ENCODE results near the gene NCKAP5.

Gene NCKAP5

DNA sequence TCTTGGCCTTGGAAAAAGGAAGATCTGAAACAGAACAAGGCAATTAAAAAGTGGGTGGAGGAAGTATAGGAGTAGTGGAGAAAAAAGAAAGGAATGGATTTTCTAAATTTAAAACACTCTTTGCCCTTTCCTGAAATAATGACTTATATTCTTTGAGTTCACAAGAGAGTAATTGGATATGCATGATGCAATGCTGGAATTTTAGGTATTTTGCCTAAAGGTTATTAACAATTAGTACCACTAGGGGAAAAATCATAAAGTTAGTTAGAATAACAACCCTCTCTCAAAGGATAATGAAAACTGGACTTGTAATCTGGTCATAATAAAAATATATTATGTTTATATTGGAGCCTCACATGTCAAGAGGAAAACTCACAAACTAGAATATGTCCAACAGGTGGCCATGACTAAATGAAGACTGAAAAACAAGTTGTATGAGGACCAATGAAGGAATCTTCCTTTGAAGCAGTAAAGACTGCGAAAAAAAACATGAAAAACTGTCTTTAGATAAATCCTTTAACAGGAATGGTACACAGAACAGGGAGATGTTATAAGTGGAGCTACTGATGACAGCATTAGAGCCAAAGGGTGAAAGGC is 281.8 kb downstream of the NCKAP5 start:
- H3K4me1 Mint-ChIP-seq, result no peaks in the 10 kb centered on the region
- H3K9me3 Mint-ChIP-seq, result peaks cover 6% of the 10 kb centered on the region in 2 donors
- H3K27me3 Mint-ChIP-seq, result no peaks in the 10 kb centered on the region
- H3K4me3 Mint-ChIP-seq, result no peak overlapping the region
- no peak for DNase-seq
- H3K27ac Mint-ChIP-seq, result no peak overlapping the region
- ATAC-seq, result no peak

- no peaks in the 10 kb centered on the region for H3K4me1 Mint-ChIP-seq
- no peaks in the 10 kb centered on the region for H3K27me3 Mint-ChIP-seq
- H3K4me3 Mint-ChIP-seq, result no peak overlapping the region
- ATAC-seq, result no peak
- peaks cover 0 to 5% of the 10 kb centered on the region in 2 donors for H3K9me3 Mint-ChIP-seq
- no peak overlapping the region for H3K27ac Mint-ChIP-seq
- DNase-seq, result no peak
Observed at GRCh38 chr2:133273031-133273430, 295.2 kb downstream of the NCKAP5 start.

GRCh38 chr2:133271105-133271504 is 297.2 kb downstream of the NCKAP5 start:
- DNase-seq, result no peak

GRCh38 chr2:133270550-133270949 is 297.7 kb downstream of the NCKAP5 start:
- H3K4me1 Mint-ChIP-seq, result no peaks in the 10 kb centered on the region
- peaks cover 0 to 5% of the 10 kb centered on the region in 2 donors for H3K9me3 Mint-ChIP-seq
- H3K27me3 Mint-ChIP-seq, result peaks cover 15% of the 10 kb centered on the region
- no peak overlapping the region for H3K27ac Mint-ChIP-seq
- no peak overlapping the region for H3K4me3 Mint-ChIP-seq
- DNase-seq (no peak), ATAC-seq (no peak)

More at GRCh38 chr2:133271105-133271504, 297.2 kb downstream of the NCKAP5 start:
- Mint-ChIP-seq H3K4me3 (no peak overlapping the region), H3K27me3 (peaks cover 9% of the 10 kb centered on the region), H3K4me1 (no peaks in the 10 kb centered on the region), H3K9me3 (peaks cover 0 to 5% of the 10 kb centered on the region in 2 donors), H3K27ac (no peak overlapping the region)
- ATAC-seq, result no peak

DNA sequence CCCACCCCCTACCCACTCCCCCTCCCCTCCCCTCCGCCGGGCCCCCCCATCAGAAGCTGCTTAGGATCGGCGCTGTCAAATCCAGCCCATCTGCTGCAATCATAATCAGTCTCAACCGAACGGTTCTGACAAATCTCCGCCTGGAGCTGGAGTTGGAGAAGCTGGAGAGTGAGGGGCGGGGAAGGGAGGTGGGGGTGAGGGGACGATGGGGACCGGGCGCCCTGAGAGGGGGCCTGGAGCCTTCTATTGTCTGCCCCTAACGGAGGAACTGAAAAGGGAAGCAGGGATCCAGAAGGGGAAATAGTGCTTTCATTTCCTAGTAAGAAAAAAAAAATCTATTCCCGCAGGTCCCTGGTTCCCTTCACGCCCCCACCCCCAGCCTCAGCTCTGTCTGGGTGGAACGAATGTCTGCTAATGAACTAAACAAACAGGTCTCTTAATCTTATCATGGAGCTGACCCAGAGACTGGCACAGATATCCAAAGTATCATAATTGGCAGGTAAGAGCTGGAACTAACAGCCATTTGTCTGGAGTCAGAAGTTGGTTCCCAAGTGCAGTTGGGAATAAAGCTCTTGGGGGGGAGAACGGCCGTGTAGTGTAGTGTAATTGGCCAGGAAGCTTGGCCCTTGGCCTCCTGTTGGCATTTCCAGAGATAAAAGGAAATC is 301.2 kb downstream of the NCKAP5 start:
- Mint-ChIP-seq H3K27me3 (peaks cover 29% of the 10 kb centered on the region), H3K4me1 (no peaks in the 10 kb centered on the region), H3K27ac (no peak overlapping the region), H3K4me3 (no peak overlapping the region), H3K9me3 (peaks cover 0 to 5% of the 10 kb centered on the region in 2 donors)
- no peak for DNase-seq
- ATAC-seq, result no peak

- Mint-ChIP-seq H3K4me3 (no peak overlapping the region), H3K27ac (no peak overlapping the region)
Observed at GRCh38 chr2:133266041-133266925, 302.0 kb downstream of the NCKAP5 start.

DNA sequence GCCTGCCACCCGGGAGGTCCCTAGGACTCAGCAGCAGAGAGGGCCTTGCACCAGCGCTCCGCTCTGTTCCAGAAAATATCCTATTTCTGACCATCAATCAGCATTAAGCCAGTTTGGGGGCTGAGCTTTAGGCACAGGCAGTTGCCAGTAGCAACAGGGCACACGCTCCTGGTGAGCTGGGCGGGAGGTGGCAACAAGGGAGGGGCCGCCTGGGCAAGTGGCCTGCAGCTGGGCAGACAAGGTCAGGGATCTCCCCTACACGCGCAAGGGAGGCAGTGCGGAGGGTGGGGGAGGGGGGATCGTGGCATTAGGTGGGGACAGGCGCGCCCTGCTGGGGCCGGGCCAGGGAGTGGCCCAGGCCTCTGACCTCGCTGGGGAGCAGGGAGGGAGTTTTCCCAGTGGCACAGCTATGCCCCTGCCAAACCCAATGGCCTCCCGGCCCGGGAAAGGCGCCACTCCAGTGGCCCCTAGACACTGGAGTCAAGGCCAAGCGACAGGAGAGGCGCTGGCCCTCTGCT is 302.8 kb downstream of the NCKAP5 start:
- peaks cover 29% of the 10 kb centered on the region for H3K27me3 Mint-ChIP-seq
- H3K9me3 Mint-ChIP-seq, result peaks cover 0 to 5% of the 10 kb centered on the region in 2 donors
- no peak for ATAC-seq
- no peaks in the 10 kb centered on the region for H3K4me1 Mint-ChIP-seq
- no peak overlapping the region for H3K27ac Mint-ChIP-seq
- no peak overlapping the region for H3K4me3 Mint-ChIP-seq
- DNase-seq, result no peak

More at GRCh38 chr2:133266041-133266925, 302.0 kb downstream of the NCKAP5 start:
- Mint-ChIP-seq H3K9me3 (peaks cover 0 to 5% of the 10 kb centered on the region in 2 donors), H3K4me1 (no peaks in the 10 kb centered on the region), H3K27me3 (peaks cover 29% of the 10 kb centered on the region)
- ATAC-seq, result no peak
- DNase-seq, result no peak

GRCh38 chr2:133264989-133265401 is 303.3 kb downstream of the NCKAP5 start:
- H3K27me3 Mint-ChIP-seq, result peaks cover 29% of the 10 kb centered on the region
- ATAC-seq, result no peak
- no peak overlapping the region for H3K4me3 Mint-ChIP-seq
- DNase-seq, result no peak
- H3K27ac Mint-ChIP-seq, result no peak overlapping the region
- H3K9me3 Mint-ChIP-seq, result peaks cover 0 to 5% of the 10 kb centered on the region in 2 donors
- H3K4me1 Mint-ChIP-seq, result no peaks in the 10 kb centered on the region

- no peak for ATAC-seq
- H3K27me3 Mint-ChIP-seq, result peaks cover 29% of the 10 kb centered on the region
- no peaks in the 10 kb centered on the region for H3K9me3 Mint-ChIP-seq
- H3K4me1 Mint-ChIP-seq, result no peaks in the 10 kb centered on the region
- no peak overlapping the region for H3K27ac Mint-ChIP-seq
- no peak for DNase-seq
- no peak overlapping the region for H3K4me3 Mint-ChIP-seq
Observed at GRCh38 chr2:133262893-133263292, 305.4 kb downstream of the NCKAP5 start.

DNA sequence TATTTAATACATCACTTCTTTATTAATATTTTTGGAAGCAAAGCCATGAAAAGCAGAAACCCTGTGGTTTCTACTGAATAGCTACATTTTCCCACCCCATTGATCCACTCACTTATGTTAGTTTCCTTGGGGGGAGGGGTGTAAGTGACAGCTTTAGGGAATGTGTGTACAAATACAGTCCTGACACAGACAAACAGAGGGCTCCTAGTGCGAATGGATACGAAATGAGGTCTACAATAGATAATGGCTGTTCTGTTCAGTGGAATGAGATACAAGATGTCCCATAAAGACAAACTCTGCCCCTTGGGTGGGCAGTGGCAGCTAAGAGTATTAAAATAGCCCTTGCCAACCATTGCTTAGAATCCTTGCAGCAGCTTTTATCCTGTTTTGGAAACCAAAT is 312.9 kb downstream of the NCKAP5 start:
- no peak for ATAC-seq
- DNase-seq, result no peak
- H3K4me3 Mint-ChIP-seq, result no peak overlapping the region
- no peak overlapping the region for H3K27ac Mint-ChIP-seq
- H3K9me3 Mint-ChIP-seq, result no peaks in the 10 kb centered on the region
- no peaks in the 10 kb centered on the region for H3K27me3 Mint-ChIP-seq
- no peaks in the 10 kb centered on the region for H3K4me1 Mint-ChIP-seq

DNA sequence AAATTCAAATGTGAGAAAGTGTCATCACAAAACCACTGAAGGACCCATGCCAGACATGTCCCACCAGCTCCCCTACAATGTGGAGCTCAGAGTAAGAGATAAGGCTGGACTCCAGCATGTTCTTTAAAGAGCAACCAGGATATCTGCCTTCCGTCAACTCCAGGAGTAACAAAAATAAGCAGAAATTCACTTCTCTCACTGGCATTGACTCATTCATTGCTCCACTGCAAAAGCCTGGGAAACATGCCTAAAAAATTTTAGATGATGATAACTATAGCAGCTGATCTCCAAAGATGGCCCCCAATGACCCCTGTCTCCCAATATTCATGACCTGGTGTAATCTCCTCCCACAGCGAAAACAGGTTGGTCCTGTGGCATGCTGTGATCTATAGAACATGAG is 314.5 kb downstream of the NCKAP5 start:
- H3K9me3 Mint-ChIP-seq, result peaks cover 0 to 4% of the 10 kb centered on the region in 2 donors
- no peak for DNase-seq
- H3K4me3 Mint-ChIP-seq, result no peak overlapping the region
- ATAC-seq, result no peak
- no peaks in the 10 kb centered on the region for H3K27me3 Mint-ChIP-seq
- no peaks in the 10 kb centered on the region for H3K4me1 Mint-ChIP-seq
- H3K27ac Mint-ChIP-seq, result no peak overlapping the region

GRCh38 chr2:133252780-133253355 is 315.4 kb downstream of the NCKAP5 start:
- H3K4me1 Mint-ChIP-seq, result no peaks in the 10 kb centered on the region
- no peak overlapping the region for H3K4me3 Mint-ChIP-seq
- peaks cover 0 to 4% of the 10 kb centered on the region in 2 donors for H3K9me3 Mint-ChIP-seq
- ATAC-seq (no peak), DNase-seq (no peak)
- no peak overlapping the region for H3K27ac Mint-ChIP-seq
- H3K27me3 Mint-ChIP-seq, result no peaks in the 10 kb centered on the region

- no peak overlapping the region for H3K27ac Mint-ChIP-seq
Observed at GRCh38 chr2:133249362-133249761, 318.9 kb downstream of the NCKAP5 start.

DNA sequence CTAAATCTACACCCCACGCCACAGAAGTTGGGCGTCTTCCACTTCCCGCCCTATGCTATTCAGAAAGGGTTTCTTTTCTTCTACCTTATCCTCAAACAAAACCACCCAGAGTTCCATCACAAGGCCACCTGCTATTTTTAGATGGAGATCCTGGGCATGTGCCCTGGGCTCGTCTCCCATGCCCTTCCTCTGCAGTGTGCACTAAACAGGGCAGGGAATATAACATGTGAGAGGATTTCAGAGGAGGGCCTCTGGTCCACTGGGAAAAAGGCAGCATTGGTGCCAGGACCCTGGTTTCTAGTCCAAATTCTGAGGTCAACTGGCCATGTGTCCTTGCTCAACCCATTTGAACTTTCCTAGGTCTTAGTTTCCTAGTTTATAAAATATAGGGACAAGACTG is 320.0 kb downstream of the NCKAP5 start:
- no peak overlapping the region for H3K27ac Mint-ChIP-seq
- no peak overlapping the region for H3K4me3 Mint-ChIP-seq
- no peak for ATAC-seq
- H3K9me3 Mint-ChIP-seq, result peaks cover 0 to 4% of the 10 kb centered on the region in 2 donors
- no peaks in the 10 kb centered on the region for H3K4me1 Mint-ChIP-seq
- H3K27me3 Mint-ChIP-seq, result no peaks in the 10 kb centered on the region
- no peak for DNase-seq

More at GRCh38 chr2:133249362-133249761, 318.9 kb downstream of the NCKAP5 start:
- DNase-seq (no peak), ATAC-seq (no peak)
- H3K9me3 Mint-ChIP-seq, result peaks cover 0 to 4% of the 10 kb centered on the region in 2 donors
- no peaks in the 10 kb centered on the region for H3K27me3 Mint-ChIP-seq
- no peaks in the 10 kb centered on the region for H3K4me1 Mint-ChIP-seq
- H3K4me3 Mint-ChIP-seq, result no peak overlapping the region

DNA sequence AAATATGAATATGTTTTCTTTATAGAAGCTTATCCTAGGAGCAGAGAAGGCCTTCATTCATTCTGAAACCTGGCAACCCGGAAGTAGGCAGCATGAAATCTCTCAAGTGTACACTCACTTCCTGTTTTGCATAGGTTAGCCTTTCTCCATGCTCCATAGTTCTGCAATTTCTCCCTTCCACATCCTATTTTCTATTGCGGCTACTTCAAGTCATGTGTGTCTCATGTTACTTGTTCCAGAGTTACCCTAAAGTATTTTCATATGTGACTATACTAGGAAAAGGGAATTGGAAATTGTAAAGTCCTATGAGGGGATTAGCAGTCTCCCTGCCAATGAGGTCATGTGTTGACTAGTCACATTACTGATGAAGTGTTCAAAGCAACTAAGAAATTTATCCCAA is 320.6 kb downstream of the NCKAP5 start:
- no peaks in the 10 kb centered on the region for H3K27me3 Mint-ChIP-seq
- DNase-seq (no peak), ATAC-seq (no peak)
- no peak overlapping the region for H3K4me3 Mint-ChIP-seq
- no peak overlapping the region for H3K27ac Mint-ChIP-seq
- peaks cover 0 to 4% of the 10 kb centered on the region in 2 donors for H3K9me3 Mint-ChIP-seq
- no peaks in the 10 kb centered on the region for H3K4me1 Mint-ChIP-seq
